ENCODE results near the gene TTYH3. TPM values are rescaled to one million over a fixed set of nuclear protein-coding genes. Genes with fewer than 3 reads are reported as not detected.

The TTYH3 gene
- total RNA-seq, 1 experiment from 2014 or later, result 278 TPM

- in situ Hi-C loops (cut with HindIII; ENCODE audit: low pct_unique_long_range_greater_than_20kb, low sequenced_read_pairs), result no loop called here
These were observed 67.5 kb downstream of the TTYH3 start for GRCh38 chr7:2699289-2699620.

GRCh38 chr7:2700141-2700850 is 68.5 kb downstream of the TTYH3 start:
- BruUV-seq (replicated peaks), result no TSS peak
- Histone ChIP-seq H3K4me1 (ENCODE audit: control insufficient read depth, insufficient read depth, low read length) (no peaks in the 10 kb centered on the region), H3K9me3 (ENCODE audit: control insufficient read depth, insufficient read depth, low read depth, low read length) (no peaks in the 10 kb centered on the region), H3K36me3 (ENCODE audit: control insufficient read depth, insufficient read depth, low read length) (no peaks in the 10 kb centered on the region), H3K4me3 (ENCODE audit: low read depth in 2 of 2, low read length in 2 of 2) (no peak overlapping the region), H3K27ac (ENCODE audit: low read length) (no peak overlapping the region), H3K27me3 (ENCODE audit: control insufficient read depth, insufficient read depth, low read length) (no peaks in the 10 kb centered on the region)
- ATAC-seq (no peak; the same call in 1 of the 2 replicates), DNase-seq (ENCODE audit: low read depth, low spot score) (no peak)
- intact Hi-C loops (cut with micrococcal nuclease; ENCODE audit: unreplicated experiment), result no loop called here
- in situ Hi-C loops (cut with HindIII; ENCODE audit: low pct_unique_long_range_greater_than_20kb, low sequenced_read_pairs), result no loop called here
- TF ChIP-seq TCF7L2 (IDR thresholded peaks at IDR 0.05; ENCODE audit: low read depth, low read length) (no peak), REST (IDR thresholded peaks at IDR 0.05; ENCODE audit: insufficient read depth in 1 of 2, low read depth in 2 of 2, low read length in 1 of 2) (no peak), SIN3A (IDR thresholded peaks at IDR 0.05; ENCODE audit: borderline replicate concordance, insufficient read depth, low read depth, low read length) (no peak), CTCF (IDR thresholded peaks at IDR 0.05) (no peak), POLR2AphosphoS5 (IDR thresholded peaks at IDR 0.05; ENCODE audit: low read depth, low read length) (no peak)
- CTCF ChIA-PET, result interaction anchor here (0.5 to 1.2 kb wide), 3 partner anchors 10 to 137 kb away, joined by 3 read pairs; no protein-coding TSS in a partner anchor
- POLR2A ChIA-PET, result no interaction called here

More at GRCh38 chr7:2699289-2699620, 67.5 kb downstream of the TTYH3 start:
- ChIA-PET CTCF (interaction anchor here (1.2 kb wide), 2 partner anchors 9 to 11 kb away, joined by 3 read pairs; no protein-coding TSS in a partner anchor), POLR2A (no interaction called here)
- no peak overlapping the region for H3K27ac ChIP-seq (ENCODE audit: low read length)
- no TSS peak for BruUV-seq (replicated peaks)
- DNase-seq (ENCODE audit: low read depth, low spot score) (no peak), ATAC-seq (no peak)
- no peaks in the 10 kb centered on the region for H3K36me3 ChIP-seq (ENCODE audit: control insufficient read depth, insufficient read depth, low read length)
- H3K9me3 ChIP-seq (ENCODE audit: control insufficient read depth, insufficient read depth, low read depth, low read length), result no peaks in the 10 kb centered on the region
- TF ChIP-seq CTCF (IDR thresholded peaks at IDR 0.05) (no peak), POLR2AphosphoS5 (IDR thresholded peaks at IDR 0.05; ENCODE audit: low read depth, low read length) (no peak), TCF7L2 (IDR thresholded peaks at IDR 0.05; ENCODE audit: low read depth, low read length) (no peak), SIN3A (IDR thresholded peaks at IDR 0.05; ENCODE audit: borderline replicate concordance, insufficient read depth, low read depth, low read length) (no peak), REST (IDR thresholded peaks at IDR 0.05; ENCODE audit: insufficient read depth in 1 of 2, low read depth in 2 of 2, low read length in 1 of 2) (no peak)
- intact Hi-C loops (cut with micrococcal nuclease; ENCODE audit: unreplicated experiment), result no loop called here
- H3K4me3 ChIP-seq (ENCODE audit: low read depth in 2 of 2, low read length in 2 of 2), result no peak overlapping the region
- H3K4me1 ChIP-seq (ENCODE audit: control insufficient read depth, insufficient read depth, low read length), result no peaks in the 10 kb centered on the region
- no peaks in the 10 kb centered on the region for H3K27me3 ChIP-seq (ENCODE audit: control insufficient read depth, insufficient read depth, low read length)

All from Panc1 (cell line).